Measurements from ENCODE around the gene CABCOCO1.

CABCOCO1 gene, protein sequence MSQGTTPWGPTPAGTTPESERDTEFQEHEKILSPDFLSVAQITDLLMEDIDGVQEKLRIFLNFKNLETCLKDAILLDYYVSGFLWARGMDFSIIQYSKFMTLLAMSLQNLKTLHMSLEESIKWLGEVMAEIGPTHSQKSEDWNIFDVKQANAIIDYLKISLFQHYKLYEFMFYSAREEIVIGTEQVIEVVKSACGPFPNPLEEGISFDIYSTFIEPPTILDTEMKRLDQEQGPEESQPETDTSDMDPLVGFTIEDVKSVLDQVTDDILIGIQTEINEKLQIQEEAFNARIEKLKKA

DNA sequence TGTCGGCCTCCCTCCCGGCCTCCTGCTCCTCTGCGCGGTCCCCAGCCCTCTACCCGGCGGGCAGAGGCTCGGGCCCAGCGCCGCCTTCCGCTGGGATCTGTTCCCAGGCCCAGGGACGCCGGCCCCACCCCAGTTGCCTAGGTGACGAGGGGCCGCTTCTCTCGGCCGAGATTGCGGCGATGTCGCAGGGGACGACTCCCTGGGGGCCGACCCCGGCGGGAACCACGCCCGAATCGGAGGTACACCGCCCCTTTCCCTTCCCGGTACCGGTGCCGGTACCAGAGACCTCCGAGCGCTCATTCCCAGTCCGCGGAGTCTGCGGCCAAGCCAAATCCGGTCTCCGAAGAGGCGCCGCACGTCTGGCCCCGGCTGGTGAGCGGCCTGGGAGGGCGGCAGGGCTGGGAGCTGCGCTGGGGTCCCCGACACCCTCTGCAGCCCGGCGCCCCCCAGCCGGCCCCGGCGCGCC is at the start of gene CABCOCO1:
Gene CABCOCO1 (plus strand): TSS at position 136 of the 466 bp plus-strand sequence. CDS start 44 bp downstream, at position 180.
- peaks cover 0 to 9% (median 0%) of the 10 kb centered on the region in 4 donors for H3K4me1 ChIP-seq
- intact Hi-C loops (cut with DNase I; ENCODE audit: low total_unique reads) = no loop called here
- peak within 1 kb of the TSS; percentile 63 to 69 for H3K27ac ChIP-seq
- H3K4me3 ChIP-seq = peak within 1 kb of the TSS; percentile 59 to 61
- TF ChIP-seq, protein P1, sequence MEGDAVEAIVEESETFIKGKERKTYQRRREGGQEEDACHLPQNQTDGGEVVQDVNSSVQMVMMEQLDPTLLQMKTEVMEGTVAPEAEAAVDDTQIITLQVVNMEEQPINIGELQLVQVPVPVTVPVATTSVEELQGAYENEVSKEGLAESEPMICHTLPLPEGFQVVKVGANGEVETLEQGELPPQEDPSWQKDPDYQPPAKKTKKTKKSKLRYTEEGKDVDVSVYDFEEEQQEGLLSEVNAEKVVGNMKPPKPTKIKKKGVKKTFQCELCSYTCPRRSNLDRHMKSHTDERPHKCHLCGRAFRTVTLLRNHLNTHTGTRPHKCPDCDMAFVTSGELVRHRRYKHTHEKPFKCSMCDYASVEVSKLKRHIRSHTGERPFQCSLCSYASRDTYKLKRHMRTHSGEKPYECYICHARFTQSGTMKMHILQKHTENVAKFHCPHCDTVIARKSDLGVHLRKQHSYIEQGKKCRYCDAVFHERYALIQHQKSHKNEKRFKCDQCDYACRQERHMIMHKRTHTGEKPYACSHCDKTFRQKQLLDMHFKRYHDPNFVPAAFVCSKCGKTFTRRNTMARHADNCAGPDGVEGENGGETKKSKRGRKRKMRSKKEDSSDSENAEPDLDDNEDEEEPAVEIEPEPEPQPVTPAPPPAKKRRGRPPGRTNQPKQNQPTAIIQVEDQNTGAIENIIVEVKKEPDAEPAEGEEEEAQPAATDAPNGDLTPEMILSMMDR (IDR thresholded peaks at IDR 0.05) = peak in 1 of 2 experiments; percentile 9
- H3K9me3 ChIP-seq = no peaks in the 10 kb centered on the region
- no peaks in the 10 kb centered on the region for H3K27me3 ChIP-seq
- peak; percentile 28 to 79 for DNase-seq
- no peaks in the 10 kb centered on the region for H3K36me3 ChIP-seq

DNA sequence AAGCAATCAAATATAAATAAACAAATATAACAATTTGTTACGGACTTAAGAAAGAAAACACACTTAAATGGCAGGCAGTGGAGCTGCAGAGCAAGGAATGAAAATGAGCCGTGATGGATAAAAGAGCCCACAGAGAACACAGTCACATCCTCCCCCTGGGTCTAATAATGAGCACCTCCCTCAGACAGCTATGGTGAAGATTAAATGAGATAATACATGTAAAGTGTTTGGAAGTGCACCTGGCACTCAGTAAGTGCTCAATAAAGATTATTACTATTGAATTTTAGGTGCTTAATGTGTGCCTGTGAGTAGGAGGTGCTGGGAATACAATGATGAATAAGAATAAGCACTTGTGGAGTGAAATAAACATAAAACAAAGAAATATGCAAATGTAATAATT is 49.1 kb upstream of the CABCOCO1 start:
- no peaks in the 10 kb centered on the region for H3K9me3 ChIP-seq
- H3K36me3 ChIP-seq = no peaks in the 10 kb centered on the region
- peaks cover 0 to 12% (median 3%) of the 10 kb centered on the region in 4 donors for H3K4me1 ChIP-seq
- DNase-seq = no peak
- H3K27ac ChIP-seq = no peak overlapping the region
- intact Hi-C loops (cut with DNase I; ENCODE audit: low total_unique reads) = no loop called here
- H3K27me3 ChIP-seq = no peaks in the 10 kb centered on the region
- H3K4me3 ChIP-seq = no peak overlapping the region
- TF ChIP-seq, protein P1 (IDR thresholded peaks at IDR 0.05) = no peak

GRCh38 chr10:61616611-61617010 is 46.1 kb upstream of the CABCOCO1 start:
- DNase-seq = no peak
- Histone ChIP-seq H3K9me3 (no peaks in the 10 kb centered on the region), H3K4me3 (no peak overlapping the region), H3K36me3 (no peaks in the 10 kb centered on the region), H3K27me3 (no peaks in the 10 kb centered on the region), H3K4me1 (peaks cover 0 to 10% (median 3%) of the 10 kb centered on the region in 4 donors), H3K27ac (no peak overlapping the region)
- intact Hi-C loops (cut with DNase I; ENCODE audit: low total_unique reads) = no loop called here
- TF ChIP-seq, protein P1 (IDR thresholded peaks at IDR 0.05) = no peak

GRCh38 chr10:61617180-61617579 is 45.5 kb upstream of the CABCOCO1 start:
- no peak overlapping the region for H3K4me3 ChIP-seq
- DNase-seq = no peak
- TF ChIP-seq, protein P1 (IDR thresholded peaks at IDR 0.05) = no peak

GRCh38 chr10:61617586-61617985 is 45.1 kb upstream of the CABCOCO1 start:
- Histone ChIP-seq H3K27me3 (no peaks in the 10 kb centered on the region), H3K4me3 (no peak overlapping the region), H3K27ac (no peak overlapping the region), H3K4me1 (no peaks in the 10 kb centered on the region), H3K9me3 (no peaks in the 10 kb centered on the region), H3K36me3 (no peaks in the 10 kb centered on the region)
- TF ChIP-seq, protein P1 (IDR thresholded peaks at IDR 0.05) = no peak
- intact Hi-C loops (cut with DNase I; ENCODE audit: low total_unique reads) = no loop called here
- DNase-seq = no peak

More at GRCh38 chr10:61617180-61617579, 45.5 kb upstream of the CABCOCO1 start:
- H3K4me1 ChIP-seq = peaks cover 0 to 4% (median under 1%) of the 10 kb centered on the region in 4 donors
- H3K36me3 ChIP-seq = no peaks in the 10 kb centered on the region
- intact Hi-C loops (cut with DNase I; ENCODE audit: low total_unique reads) = no loop called here
- no peak overlapping the region for H3K27ac ChIP-seq
- H3K27me3 ChIP-seq = no peaks in the 10 kb centered on the region
- H3K9me3 ChIP-seq = no peaks in the 10 kb centered on the region

All from tibial artery (tissue), 4 donors.